ENCODE measurements around the gene MROH2A.
A peak's percentile ranks its signal among the peaks of the same experiment; 100 is the strongest.

Gene MROH2A

GRCh38 chr2:233838251-233838650 is 60.1 kb downstream of the MROH2A start:
- DNase-seq, result no peak

GRCh38 chr2:233838726-233839446 is 60.8 kb downstream of the MROH2A start:
- no peak for DNase-seq

- DNase-seq, result no peak
These were observed 61.3 kb downstream of the MROH2A start for GRCh38 chr2:233839447-233839820.

GRCh38 chr2:233840520-233840919 is 62.4 kb downstream of the MROH2A start:
- no peak for DNase-seq

- DNase-seq, result no peak
These were observed 63.1 kb downstream of the MROH2A start for GRCh38 chr2:233841183-233841582.

GRCh38 chr2:233844064-233844807 is 66.1 kb downstream of the MROH2A start:
- DNase-seq, result no peak

- DNase-seq, result no peak
These were observed 66.7 kb downstream of the MROH2A start for GRCh38 chr2:233844836-233845235.

GRCh38 chr2:233845301-233846060 is 67.4 kb downstream of the MROH2A start:
- no peak for DNase-seq

GRCh38 chr2:233846387-233847247 is 68.5 kb downstream of the MROH2A start:
- no peak for DNase-seq

GRCh38 chr2:233847248-233847898 is 69.2 kb downstream of the MROH2A start:
- DNase-seq, result no peak

- DNase-seq, result no peak
These were observed 70.1 kb downstream of the MROH2A start for GRCh38 chr2:233848276-233848675.

- no peak for DNase-seq
These were observed 71.6 kb downstream of the MROH2A start for GRCh38 chr2:233849607-233850271.

- DNase-seq, result no peak
These were observed 72.6 kb downstream of the MROH2A start for GRCh38 chr2:233850745-233851144.

- no peak for DNase-seq
These were observed 73.0 kb downstream of the MROH2A start for GRCh38 chr2:233851169-233851568.

GRCh38 chr2:233852056-233852455 is 73.9 kb downstream of the MROH2A start:
- no peak for DNase-seq

- no peak for DNase-seq
These were observed 75.2 kb downstream of the MROH2A start for GRCh38 chr2:233853353-233853752.

- no peak for DNase-seq
These were observed 75.7 kb downstream of the MROH2A start for GRCh38 chr2:233853883-233854240.

GRCh38 chr2:233854241-233854981 is 76.3 kb downstream of the MROH2A start, which contains the start of gene HJURP:
TSS of gene HJURP (minus strand) at chr2:233854535. CDS start at chr2:233854500, 35 bp downstream.
- DNase-seq, result peak; percentile 90

- DNase-seq, result no peak
These were observed 77.2 kb downstream of the MROH2A start for GRCh38 chr2:233855345-233855744.

GRCh38 chr2:233856184-233856583 is 78.1 kb downstream of the MROH2A start:
- DNase-seq, result no peak

All from NCI-H1048 (cell line).